ENCODE measurements around the gene CDC42EP1.
A peak's percentile ranks its signal among the peaks of the same experiment; 100 is the strongest.
"Not testable (repeated sequence)": the region's sequence is repeated elsewhere in the genome, so short reads cannot be mapped to it uniquely, and the experiment has no call there.

CDC42EP1 gene

DNA sequence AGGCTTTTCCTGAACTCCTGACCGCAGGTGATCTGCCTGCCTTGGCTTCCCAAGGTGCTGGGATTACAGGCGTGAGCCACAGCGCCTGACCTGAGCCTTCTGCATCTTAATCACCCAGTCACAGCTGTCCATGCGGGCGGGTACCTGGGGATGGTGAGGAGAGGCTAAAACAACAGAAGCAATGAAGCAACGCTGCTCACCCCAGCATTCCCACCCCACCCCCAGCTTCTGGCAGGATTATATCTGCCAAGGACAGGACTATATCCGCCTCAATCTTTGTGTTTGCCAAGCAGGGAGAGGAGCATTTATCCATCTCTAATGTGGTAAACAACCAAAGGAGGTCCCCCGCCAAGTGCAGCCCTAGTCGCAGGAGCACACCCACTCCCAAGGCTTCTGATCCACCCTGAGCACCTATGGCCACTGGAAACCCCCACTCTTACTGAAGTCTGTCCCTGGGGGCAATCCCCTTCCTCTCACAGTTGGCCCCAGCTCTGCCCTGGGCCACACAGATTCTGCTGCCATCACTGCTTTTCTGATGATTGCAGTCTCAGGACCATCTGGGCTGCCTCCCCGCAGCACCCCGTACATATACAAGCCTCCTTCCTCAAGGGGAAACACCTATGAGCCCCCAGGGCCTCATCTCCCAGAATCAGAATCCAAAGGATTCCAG, 28.4 kb downstream of the CDC42EP1 start:
- no peak for DNase-seq

- DNase-seq, result no peak
Measured at GRCh38 chr22:37589636-37590035, 29.4 kb downstream of the CDC42EP1 start.

- not testable (repeated sequence) for DNase-seq
Measured at GRCh38 chr22:37591081-37591480, 30.8 kb downstream of the CDC42EP1 start.

DNA sequence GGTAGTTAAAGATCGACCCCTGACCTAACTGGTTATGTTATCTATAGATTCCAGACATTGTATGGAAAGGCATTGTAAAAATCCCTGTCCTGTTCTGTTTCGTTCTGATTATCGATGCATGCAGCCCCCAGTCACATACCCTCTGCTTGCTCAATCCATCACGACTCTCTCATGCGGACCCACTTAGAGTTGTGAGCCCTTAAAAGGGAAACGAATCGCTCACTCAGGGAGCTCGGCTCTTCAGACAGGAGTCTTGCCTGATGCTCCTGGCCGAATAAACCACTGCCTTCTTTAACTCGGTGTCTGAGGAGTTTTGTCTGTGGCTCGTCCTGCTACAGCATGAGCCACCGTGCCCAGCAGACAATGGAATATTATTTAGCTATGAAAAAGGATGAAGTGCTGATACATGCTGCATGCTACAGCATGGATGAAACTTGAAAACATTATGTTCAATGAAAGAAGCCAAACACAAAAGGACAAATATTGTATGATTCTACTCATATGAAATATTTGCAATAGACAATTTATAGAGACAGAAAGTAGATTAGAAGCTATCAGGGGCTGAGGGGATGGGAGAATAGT, 31.6 kb downstream of the CDC42EP1 start:
- DNase-seq, result no peak

- DNase-seq, result no peak
Measured at GRCh38 chr22:37594237-37594636, 34.0 kb downstream of the CDC42EP1 start.

- DNase-seq, result no peak
Measured at GRCh38 chr22:37599153-37599552, 38.9 kb downstream of the CDC42EP1 start.

- DNase-seq, result no peak
Measured at GRCh38 chr22:37601203-37601539, 40.9 kb downstream of the CDC42EP1 start.

- DNase-seq, result no peak
Measured at GRCh38 chr22:37601540-37602442, 41.5 kb downstream of the CDC42EP1 start.

DNA sequence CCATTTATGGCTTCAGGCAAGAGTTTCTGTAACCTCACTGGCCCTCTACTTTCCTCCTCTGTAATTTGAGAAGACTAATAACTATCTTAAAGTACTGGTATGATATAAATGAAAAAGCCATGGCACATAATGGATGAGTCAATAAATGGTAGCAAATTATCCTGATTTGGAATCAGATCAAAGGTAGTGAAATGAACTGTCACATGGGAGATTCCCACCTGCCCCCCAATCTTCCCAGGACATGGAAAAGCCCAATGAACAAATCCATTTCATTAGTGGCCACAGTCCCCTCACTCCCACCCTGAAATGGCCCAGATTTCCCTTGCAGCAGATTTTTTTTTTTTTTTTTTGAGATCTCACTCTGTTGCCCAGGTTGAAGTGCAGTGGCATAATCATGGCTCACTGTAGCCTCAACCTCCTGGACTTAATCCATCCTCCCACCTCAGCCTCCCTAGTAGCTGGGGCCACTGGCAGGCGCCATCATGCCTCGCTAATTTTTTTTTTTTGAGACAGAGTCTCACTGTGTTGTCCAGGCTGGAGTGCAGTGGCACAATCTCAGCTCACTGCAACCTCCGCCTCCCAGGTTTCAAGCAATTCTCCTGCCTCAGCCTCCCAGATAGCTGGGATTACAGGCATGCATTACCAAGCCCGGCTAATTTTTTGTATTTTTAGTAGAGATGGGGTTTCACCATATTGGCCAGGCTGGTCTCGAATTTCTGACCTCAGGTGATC, 42.4 kb downstream of the CDC42EP1 start:
- not testable (repeated sequence) for DNase-seq

DNA sequence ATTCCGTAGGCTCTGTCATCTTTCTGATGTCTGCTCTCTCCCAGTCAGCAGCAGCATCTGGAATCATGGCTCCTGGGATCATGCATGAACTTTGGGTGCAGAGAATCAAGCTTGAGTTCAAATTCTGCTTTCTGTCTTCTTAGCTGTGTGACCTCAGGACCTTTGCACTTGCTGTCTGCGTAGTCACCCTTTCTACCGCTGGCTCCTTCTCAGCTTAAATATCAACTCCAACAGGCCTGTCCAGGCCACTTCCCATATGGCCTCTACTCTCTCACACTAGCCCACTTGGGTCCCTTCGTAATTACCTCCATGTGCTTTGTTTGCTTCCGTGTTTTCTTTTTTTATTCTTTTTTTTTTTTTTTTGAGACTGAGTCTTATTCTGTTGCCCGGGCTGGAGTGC, 43.8 kb downstream of the CDC42EP1 start:
- no peak for DNase-seq

GRCh38 chr22:37604875-37605274, 44.6 kb downstream of the CDC42EP1 start:
- DNase-seq, result peak; percentile 55

DNA sequence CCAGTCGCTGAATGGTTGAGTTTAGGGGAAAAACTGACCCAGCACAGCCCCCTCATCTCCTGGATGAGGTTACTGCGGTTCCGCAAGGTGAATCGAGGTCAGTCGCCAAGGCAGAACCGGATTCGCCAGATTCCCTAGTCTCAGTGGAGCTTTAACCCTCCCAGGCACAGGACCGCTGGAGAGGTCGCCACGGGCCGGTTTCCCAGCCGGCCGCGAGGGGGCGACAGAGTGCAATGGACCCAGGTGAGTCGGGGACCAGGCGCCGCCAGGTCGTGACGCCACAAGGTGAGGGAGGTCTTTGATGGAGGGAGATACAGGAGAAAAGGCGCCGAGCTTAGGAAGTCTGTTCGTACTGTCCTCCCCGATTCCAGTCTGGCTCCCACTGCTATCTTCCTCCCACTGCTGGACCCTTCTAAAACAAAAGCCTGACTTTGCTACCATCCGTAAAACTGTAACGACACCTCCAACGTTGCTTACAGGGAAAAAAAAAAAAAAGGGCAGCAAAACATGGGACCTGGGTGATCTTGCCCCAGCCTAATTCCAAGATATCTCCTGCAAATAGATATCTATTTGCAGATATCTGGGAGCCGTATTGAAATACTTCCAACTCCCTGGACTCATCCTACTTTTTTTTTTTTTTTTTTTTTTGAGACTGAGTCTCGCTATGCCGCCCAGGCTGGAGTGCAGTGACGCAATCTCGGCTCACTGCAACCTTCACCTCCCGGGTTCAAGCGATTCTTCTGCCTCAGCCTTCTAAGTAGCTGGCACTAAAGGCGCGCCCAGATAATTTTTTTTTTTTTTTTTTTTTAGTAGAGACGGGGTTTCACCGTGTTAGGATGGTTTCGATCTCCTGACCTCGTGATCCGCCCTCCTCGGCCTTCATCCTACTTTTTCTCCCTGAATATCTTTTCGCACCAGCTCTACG, 47.0 kb downstream of the CDC42EP1 start:
- peak; percentile 96 for DNase-seq

DNA sequence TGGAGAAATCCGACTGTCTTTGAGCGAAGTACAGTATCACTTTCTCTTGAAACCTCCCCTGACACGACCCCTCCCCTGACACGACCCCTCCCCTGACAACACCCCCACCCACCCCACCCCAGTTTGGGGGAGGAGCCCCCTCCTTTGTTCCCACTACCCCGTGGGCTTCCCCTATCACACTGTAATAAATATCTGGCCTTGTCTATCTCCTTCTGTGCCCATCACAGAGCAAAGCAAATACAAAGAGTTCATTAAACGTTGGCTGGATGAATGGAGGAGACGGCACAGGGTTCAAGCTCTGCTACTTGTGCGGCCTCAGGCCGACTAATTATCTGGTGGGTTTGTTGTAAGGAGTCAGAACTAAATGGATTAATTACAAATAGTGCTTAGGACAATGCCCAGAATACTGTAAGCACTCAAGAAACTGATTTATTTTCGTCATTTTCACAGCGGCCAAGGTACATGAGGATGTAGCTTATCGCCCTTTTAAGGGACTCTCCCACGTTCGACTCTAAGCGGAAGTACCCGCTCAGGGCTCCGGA, 47.7 kb downstream of the CDC42EP1 start:
- DNase-seq, result no peak

GRCh38 chr22:37608477-37609239, 48.4 kb downstream of the CDC42EP1 start, which contains the start of gene GGA1:
TSS of gene GGA1 (plus strand) at chr22:37608834. CDS start at chr22:37608861, 27 bp downstream.
- DNase-seq, result peak; percentile 93

- no peak for DNase-seq
Measured at GRCh38 chr22:37609240-37610152, 49.2 kb downstream of the CDC42EP1 start.

DNA sequence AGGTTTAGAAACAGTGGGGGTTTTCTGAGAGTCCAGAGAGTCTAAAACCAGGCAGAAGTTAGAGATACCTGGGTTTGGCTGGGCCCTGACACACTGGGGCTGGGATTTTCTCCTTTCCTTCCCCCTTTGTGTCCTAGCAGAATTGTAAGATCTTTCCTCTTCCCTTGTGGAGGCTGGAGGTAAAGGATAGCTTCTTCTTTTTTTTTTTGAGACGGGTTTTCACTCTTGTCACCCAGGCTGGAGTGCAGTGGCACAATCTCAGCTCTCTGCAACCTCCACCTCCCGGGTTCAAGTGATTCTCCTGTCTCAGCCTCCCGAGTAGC, 49.8 kb downstream of the CDC42EP1 start:
- DNase-seq, result not testable (repeated sequence)

DNA sequence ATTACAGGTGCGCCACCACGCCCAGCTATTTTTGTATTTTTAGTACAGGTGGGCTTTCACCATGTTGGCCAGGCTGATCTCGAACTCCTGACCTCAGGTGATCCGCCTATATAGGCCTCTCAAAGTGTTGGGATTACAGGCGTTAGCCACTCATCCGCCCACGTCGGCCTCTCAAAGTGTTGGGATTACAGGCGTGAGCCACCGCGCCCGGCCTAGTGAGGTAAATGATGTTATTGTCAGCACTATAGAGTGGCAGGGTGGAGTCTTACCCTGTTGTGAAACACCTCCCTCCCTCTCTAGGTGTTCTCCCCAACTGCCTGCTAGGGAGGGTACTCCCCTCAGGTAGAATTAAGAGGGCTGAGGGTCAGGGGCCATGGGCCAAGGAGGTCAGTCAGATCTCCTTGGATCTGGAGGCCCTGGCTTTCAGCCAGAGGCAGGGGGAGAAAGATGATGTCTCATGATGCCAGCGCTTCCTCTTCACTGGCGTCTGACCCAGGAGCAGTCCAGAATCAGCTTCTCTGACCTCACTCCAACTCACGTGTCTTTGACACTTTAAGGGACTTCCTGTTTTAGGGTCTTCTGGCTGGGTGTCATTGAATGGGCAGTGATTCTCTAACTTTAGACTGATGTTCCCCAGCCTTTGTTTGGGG, 50.3 kb downstream of the CDC42EP1 start:
- DNase-seq, result no peak

GRCh38 chr22:37611207-37611606, 50.9 kb downstream of the CDC42EP1 start:
- DNase-seq, result no peak
